CD1c-positive myeloid dendritic cell (primary cell): Measurements from ENCODE around the gene TNFRSF14.

Experiments
- DNase-seq: peaks from one replicate; pipeline ENCODE4 v3.0.0-alpha.2; 2016; ENCODE audit errors: extremely low spot score

The TNFRSF14 gene

GRCh38 chr1:2601721-2602303 is 45.6 kb downstream of the TNFRSF14 start:
- no peak for DNase-seq

DNA sequence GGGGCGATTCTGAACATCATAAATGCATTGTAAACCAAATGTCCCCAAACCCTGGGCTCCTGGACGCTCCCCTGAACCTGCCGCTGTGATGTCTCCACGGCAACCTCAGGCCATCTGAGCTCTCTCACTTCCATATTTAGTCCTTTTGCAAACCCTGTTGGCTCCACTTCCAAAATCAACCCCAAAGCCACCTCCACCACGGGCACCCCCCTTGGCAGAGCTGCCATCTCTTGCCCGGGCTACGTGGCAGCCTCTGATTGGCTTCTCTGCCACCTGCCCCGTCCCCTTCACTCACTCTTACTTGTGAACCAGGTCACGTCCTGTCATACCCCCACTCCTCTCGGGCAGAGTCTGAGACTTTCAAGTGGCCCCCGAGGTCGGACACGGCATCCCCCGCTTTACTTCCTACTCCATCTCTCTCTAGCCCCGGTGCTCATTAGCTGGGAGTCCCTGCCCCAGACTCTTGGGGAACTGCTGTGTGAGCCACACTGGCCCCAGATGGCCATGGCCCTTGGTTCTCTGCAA is 46.2 kb downstream of the TNFRSF14 start:
- DNase-seq, result no peak

- no peak for DNase-seq
Measured at GRCh38 chr1:2602866-2603520, 46.8 kb downstream of the TNFRSF14 start.

DNA sequence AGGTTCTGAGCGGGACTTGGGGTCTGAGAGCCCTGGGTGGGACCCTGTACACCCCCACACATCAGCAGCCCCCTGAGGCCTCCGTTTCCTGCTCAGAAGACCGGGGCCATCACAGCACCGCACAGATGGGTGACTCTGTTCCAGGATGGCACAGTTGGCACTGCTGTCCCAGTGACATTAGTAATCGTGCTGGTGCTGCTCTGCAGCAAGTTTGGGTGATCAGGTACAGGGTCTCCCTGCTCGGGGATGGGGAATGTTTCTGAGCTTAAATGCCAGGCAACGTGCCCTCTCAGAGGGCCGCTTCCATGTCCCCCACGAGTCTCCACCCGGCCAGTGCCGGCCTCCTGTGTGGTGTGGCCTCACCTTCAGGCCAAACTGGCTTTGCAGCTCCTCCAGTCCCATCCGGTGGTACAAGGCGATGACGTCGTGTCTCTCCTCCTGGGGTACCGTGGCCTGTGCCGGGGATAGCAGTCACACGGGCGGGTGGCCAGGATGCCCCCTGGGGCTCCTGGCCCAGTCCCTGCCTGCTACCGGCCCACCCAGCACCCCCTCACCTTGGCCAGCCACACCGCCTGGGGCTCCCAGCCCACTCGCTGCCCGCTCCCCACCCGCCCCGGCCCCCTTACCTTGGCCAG is 47.5 kb downstream of the TNFRSF14 start:
- no peak for DNase-seq

DNA sequence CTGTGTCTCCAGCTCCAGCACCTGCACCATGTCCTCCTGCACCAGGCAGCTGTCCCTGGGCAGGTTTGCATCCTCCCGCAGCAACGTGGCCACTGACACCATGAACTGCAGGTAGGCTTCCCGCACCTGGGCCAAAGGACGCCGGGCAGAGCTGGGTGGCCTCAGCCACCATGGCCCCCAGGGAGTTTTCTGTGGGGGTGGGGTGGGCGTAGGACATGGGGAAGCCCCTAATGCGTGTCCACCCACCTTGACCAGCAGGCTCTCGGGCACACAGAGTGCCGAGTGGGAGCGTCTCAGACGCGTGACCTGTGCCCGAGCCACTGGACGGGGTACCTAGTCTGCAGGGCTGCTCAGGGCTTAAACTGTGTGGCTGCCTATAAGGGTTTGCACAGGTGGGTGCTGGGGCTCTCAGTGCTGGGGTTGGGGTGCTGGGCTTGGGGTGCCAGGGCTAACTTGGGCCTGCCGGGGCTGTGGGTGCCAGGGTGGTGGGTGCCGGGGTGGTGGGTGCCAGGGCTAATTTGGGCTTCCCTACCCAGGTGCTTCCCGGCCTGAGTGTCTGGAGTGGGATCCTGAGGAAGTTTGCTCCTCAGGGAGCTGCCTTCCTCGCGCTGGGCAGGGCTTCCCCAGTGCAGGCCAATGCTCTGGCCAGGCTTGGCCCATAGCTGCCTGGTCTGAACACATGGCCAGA is 48.1 kb downstream of the TNFRSF14 start:
- DNase-seq, result no peak

DNA sequence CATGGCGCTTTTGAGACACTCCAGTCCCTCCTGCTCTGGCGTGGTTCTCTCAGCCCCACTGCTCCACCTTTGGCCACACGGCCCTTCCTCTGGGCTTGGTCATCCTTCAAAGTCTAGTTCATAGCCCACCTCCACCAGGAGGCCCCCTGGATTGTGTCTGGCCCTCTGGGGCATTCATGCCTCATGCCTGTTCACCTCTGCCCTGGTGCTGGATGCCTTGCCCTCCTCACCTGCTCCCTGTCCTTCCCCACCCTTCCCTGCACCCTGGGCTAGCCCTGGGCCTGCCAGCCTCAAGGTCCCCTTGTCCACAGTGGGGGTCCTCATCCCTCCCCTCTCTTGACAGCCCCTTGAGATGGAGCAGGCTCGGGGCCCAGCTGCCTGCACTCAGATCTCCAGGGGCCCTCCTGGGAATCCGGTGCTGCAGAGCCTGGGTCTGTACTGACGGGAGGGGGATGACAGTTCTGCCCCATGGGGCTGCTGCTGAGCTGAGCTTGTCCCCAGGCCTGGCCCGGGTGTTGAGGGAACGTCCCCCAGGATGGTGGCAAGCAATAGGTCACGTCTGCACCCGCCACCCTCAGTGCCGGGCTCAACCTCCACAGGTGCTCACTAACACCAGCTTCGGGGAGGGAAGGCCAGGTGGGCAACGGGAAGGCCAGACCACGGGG is 48.8 kb downstream of the TNFRSF14 start:
- DNase-seq, result no peak

DNA sequence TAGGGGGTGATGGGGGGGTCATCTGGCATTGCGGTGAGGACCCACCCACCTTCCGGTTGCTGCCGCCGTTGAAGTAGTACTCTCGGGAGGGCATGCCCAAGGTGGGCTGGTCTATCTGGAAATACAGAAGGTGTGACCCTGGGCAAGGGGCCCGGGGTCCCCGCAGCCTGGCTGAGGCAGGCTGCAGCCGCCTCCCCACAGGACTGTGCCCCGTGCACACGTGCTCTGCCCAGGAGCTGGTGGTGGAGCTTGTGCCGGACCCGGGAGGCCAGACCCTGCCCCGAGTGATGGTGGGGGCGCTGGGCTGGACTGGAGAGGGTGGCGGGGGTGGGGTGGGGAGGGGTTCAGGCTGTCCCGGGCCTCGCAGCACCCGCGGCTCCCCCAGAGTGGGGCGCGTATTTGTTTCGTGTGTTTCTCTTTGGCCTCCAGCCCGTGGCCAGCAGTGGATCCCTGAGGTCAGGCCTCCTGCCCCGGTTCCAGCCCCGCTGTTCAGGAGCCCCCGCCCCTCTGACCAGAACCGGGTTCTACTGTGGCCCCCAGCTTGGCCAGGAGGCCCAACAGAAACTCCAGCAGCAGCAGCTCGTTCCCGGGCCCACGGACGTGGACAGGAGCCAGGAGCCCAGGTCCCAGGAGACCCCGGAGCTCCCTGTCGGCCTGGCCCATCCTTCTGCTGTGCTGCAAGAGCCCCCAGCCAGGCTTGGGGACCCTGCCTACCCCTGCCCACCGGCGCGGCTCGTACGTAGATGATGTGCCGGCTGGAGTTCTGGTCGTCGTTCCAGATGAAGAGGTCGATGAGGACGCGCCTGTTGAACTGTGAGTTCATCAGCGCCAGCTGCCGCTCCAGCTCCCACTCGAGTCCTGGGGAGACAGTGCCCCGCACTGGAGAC is 49.6 kb downstream of the TNFRSF14 start:
- DNase-seq, result no peak

DNA sequence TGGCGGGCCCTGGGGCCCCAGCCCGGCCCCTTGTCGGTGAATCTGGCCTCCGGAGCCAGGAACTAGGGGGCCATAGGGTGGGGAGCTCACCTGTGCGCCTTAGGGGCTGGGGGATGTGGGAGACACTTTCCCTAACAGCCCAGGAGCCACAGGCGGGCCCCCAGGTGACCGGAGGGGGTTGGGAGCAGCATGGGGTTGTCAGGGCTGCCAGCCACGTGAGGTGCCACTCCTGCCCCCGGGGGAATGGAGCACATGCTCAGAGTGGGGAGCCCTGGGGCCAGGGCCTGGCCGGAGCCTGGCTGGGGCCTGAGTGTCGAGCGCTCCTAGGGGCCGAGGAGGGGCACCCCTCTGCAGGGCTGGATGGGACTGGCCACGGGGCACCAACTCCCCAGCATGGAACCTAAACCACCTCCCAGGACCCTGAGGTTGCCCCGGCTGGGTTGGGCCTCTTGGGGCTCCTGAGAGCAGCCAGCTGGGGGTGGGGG is 50.3 kb downstream of the TNFRSF14 start:
- no peak for DNase-seq

- no peak for DNase-seq
Measured at GRCh38 chr1:2606881-2607621, 50.9 kb downstream of the TNFRSF14 start.

DNA sequence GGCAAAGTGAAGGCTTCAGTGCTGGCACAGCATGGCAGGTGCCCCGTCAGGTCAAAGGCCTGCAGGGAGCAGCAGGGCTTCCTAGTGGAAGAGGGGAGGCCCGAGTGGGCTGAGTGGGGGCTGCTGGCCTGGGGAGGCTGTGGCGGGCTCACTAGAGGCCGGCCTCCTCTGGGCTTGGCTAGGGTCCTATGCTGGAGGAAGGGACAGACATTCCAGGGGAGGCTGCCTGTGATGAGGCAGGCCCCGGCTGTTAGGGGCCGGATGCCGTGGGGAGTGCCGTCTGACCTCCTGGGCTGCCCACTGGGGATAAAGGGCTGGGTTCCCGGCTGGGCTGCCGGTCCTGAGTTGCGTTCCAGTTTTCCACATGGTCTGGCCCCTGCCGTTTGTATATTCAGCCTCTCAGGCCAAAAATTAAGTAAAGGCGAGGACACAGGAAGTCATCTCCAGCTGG is 51.5 kb downstream of the TNFRSF14 start:
- no peak for DNase-seq

DNA sequence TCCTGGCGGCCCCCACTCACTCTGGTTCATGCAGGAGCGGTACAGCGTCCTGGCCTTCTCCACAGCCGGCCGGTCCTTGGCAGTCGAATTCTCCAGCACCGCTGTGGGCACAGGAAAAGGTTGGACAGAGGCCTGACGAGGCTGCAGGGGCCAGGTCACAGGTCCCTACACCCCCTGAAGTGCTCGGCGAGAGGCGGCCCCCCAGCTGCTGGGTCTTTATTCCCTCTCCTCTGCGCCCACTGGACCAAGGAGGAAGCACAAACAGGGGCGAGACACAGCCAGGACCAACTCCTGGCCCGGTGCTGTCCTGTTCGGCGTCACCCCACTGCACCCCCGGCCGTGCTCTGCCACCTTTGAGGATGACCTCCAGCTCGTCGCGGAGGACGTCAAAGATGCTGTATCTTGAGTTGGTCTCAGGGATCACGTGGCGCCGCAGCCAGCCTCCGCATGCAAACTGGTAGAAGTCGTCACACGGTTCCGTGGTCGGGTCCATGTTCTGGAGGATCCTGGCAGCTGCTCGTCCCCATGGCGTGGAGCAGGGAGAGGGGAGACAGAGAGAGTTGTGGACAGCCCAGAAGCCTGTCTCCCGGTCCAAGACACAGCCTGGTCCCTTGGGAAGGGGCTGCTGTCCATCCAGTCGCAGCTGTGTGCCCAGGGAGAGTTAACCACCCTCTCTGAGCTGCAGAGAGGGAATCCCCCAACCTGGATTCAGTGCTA is 53.3 kb downstream of the TNFRSF14 start:
- DNase-seq, result no peak

GRCh38 chr1:2610036-2610959 is 54.1 kb downstream of the TNFRSF14 start:
- no peak for DNase-seq

- DNase-seq, result peak; percentile 10
Measured at GRCh38 chr1:2611031-2611501, 54.9 kb downstream of the TNFRSF14 start.

DNA sequence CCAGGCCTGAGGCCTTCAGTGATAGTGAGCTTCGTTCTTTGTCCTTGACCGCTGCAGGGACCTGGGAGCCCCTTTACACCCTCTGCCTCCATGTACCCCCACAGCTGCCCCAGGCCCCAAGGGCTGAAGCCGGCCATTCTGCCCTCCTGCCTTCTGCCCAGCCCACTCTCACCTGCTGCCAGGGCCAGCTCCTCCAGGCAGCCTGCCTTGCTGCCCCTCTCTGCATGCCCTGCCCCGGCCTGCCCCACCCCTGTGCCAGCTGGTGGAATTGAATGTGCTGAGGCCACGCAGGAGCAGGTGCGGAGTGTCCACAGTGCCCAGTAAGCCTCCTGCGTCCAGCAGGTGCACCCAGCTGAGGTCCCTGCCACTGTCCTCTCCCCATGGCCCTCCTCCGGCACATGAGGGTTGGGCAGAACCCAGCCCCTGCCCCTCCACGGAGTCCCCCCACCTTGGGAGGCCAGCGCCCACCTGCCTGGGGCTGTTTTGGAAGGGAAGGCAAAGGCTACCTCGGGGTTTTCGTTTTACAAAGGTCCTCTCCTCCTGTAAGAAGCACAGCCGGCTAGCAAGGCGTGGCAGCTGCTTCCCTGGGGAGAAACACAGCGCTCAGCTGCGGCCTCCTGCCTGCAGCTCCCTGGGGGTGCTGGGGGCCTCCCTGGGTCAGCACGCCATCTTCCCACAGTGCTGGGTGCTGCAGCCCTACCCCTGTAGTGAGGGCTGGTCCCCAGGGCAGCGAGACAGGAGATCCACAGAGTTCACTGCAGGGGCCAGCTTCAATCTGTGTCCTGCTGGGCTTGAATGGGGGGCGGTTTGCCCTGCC is 55.7 kb downstream of the TNFRSF14 start:
- DNase-seq, result no peak

GRCh38 chr1:2612591-2613365 is 56.6 kb downstream of the TNFRSF14 start:
- no peak for DNase-seq
